Measurements from ENCODE around the gene EIF2S1. TPM values are rescaled to one million over a fixed set of nuclear protein-coding genes. Genes with fewer than 3 reads are reported as not detected.
"Not testable (repeated sequence)": the region's sequence is repeated elsewhere in the genome, so short reads cannot be mapped to it uniquely, and the experiment has no call there.

The EIF2S1 gene
- total and polyA plus RNA-seq, 11 donors, result 37.6 to 232 (median 91.7) TPM

GRCh38 chr14:67319142-67319541 is 41.0 kb upstream of the EIF2S1 start:
- no peaks in the 10 kb centered on the region for H3K27me3 ChIP-seq
- no peak for DNase-seq
- H3K27ac ChIP-seq, result no peak overlapping the region
- no peaks in the 10 kb centered on the region for H3K9me3 ChIP-seq
- peaks cover 0 to 94% (median 70%) of the 10 kb centered on the region in 9 donors for H3K36me3 ChIP-seq
- no peaks in the 10 kb centered on the region for H3K4me1 ChIP-seq
- intact Hi-C loops (cut with DNase I), result no loop called here
- no peak for ATAC-seq
- no peak overlapping the region for H3K4me3 ChIP-seq
- TF ChIP-seq POLR2A (IDR thresholded peaks at IDR 0.05), result no peak
- no peak for TF ChIP-seq CTCF (IDR thresholded peaks at IDR 0.05)

GRCh38 chr14:67329666-67330065 is 30.5 kb upstream of the EIF2S1 start:
- ATAC-seq; DNase-seq; H3K4me1 ChIP-seq; H3K27ac ChIP-seq; H3K9me3 ChIP-seq; H3K27me3 ChIP-seq; intact Hi-C loops (cut with DNase I); H3K4me3 ChIP-seq: not testable (repeated sequence)
- WGBS, 4 donors, result 98 to 99% (median 98%) methylated on average over 4 of the region's 4 CpGs
- peaks cover 0 to 80% (median 64%) of the 10 kb centered on the region in 9 donors for H3K36me3 ChIP-seq

GRCh38 chr14:67331368-67332125 is 28.6 kb upstream of the EIF2S1 start:
- no peak for DNase-seq
- Histone ChIP-seq H3K4me1 (no peaks in the 10 kb centered on the region), H3K27ac (no peak overlapping the region), H3K9me3 (no peaks in the 10 kb centered on the region), H3K4me3 (no peak overlapping the region), H3K27me3 (no peaks in the 10 kb centered on the region), H3K36me3 (peaks cover 0 to 82% (median 66%) of the 10 kb centered on the region in 9 donors)
- no peak for ATAC-seq
- no peak for TF ChIP-seq CTCF (IDR thresholded peaks at IDR 0.05)
- TF ChIP-seq POLR2A (IDR thresholded peaks at IDR 0.05), result no peak
- intact Hi-C loops (cut with DNase I), result no loop called here
- 90 to 97% (median 94%) methylated on average over 5 of the region's 5 CpGs for WGBS, 4 donors

GRCh38 chr14:67332468-67332867 is 27.7 kb upstream of the EIF2S1 start:
- no peak for ATAC-seq
- Histone ChIP-seq H3K9me3 (no peaks in the 10 kb centered on the region), H3K36me3 (peaks cover 0 to 84% (median 68%) of the 10 kb centered on the region in 9 donors), H3K27me3 (no peaks in the 10 kb centered on the region), H3K4me1 (no peaks in the 10 kb centered on the region), H3K27ac (no peak overlapping the region), H3K4me3 (no peak overlapping the region)
- intact Hi-C loops (cut with DNase I), result no loop called here
- DNase-seq, result no peak
- 92 to 95% (median 94%) methylated on average over 5 of the region's 5 CpGs for WGBS, 4 donors
- no peak for TF ChIP-seq CTCF (IDR thresholded peaks at IDR 0.05)
- TF ChIP-seq POLR2A (IDR thresholded peaks at IDR 0.05), result no peak

- H3K9me3 ChIP-seq, result no peaks in the 10 kb centered on the region
- no peaks in the 10 kb centered on the region for H3K4me1 ChIP-seq
- intact Hi-C loops (cut with DNase I), result no loop called here
- 90 to 97% (median 95%) methylated on average over 2 of the region's 2 CpGs for WGBS, 4 donors
- H3K4me3 ChIP-seq, result no peak overlapping the region
- no peaks in the 10 kb centered on the region for H3K27me3 ChIP-seq
- no peak for ATAC-seq
- no peak for TF ChIP-seq POLR2A (IDR thresholded peaks at IDR 0.05)
- TF ChIP-seq CTCF (IDR thresholded peaks at IDR 0.05), result peak in 5 of 12 donors; percentile 8 to 42 (median 30)
- no peak overlapping the region for H3K27ac ChIP-seq
- no peak for DNase-seq
- H3K36me3 ChIP-seq, result peaks cover 0 to 98% (median 93%) of the 10 kb centered on the region in 9 donors
These were observed 24.3 kb upstream of the EIF2S1 start for GRCh38 chr14:67335781-67336180.

- H3K27ac ChIP-seq; H3K4me3 ChIP-seq; ATAC-seq; DNase-seq; H3K9me3 ChIP-seq; H3K4me1 ChIP-seq; H3K27me3 ChIP-seq; intact Hi-C loops (cut with DNase I): not testable (repeated sequence)
- H3K36me3 ChIP-seq, result peaks cover 4 to 95% (median 86%) of the 10 kb centered on the region in 9 donors
- 97 to 100% (median 98%) methylated on average over 13 to 31 of the region's 31 CpGs for WGBS, 4 donors
These were observed 18.9 kb upstream of the EIF2S1 start for GRCh38 chr14:67341231-67341630.

Data from heart left ventricle (tissue), 16 donors.